GM23338 (cell line): ENCODE measurements around the gene XYLB. TPM values are rescaled to one million over a fixed set of nuclear protein-coding genes. Genes with fewer than 3 reads are reported as not detected.
"Not testable (repeated sequence)": the region's sequence is repeated elsewhere in the genome, so short reads cannot be mapped to it uniquely, and the experiment has no call there.

ENCODE experiments used
- ATAC-seq: fragments of 200-7000 bp; cut with Tn5 transposase; 3 replicates; pipeline ENCODE4 v1.9.1; 2020
- DNase-seq: peaks from one replicate; pipeline ENCODE4 v3.0.0-alpha.2; 2015; ENCODE audit warnings: low spot score
- H2AFZ ChIP-seq: fragments of 200-600 bp; sonication (generic); 2 replicates; pipeline ENCODE4 v1.8.0; 2016; ENCODE audit warnings: antibody characterized with exemption, mild to moderate bottlenecking, moderate library complexity
- H3F3A ChIP-seq: fragments of 200-600 bp; sonication (generic); replicated peaks from 2 replicates; pipeline ENCODE4 v1.8.0; 2017; ENCODE audit warnings: antibody characterized with exemption, mixed run types, low read depth
- H3K27ac ChIP-seq: fragments of 200-600 bp; sonication (generic); 2 replicates; pipeline ENCODE4 v1.6.1; 2016; ENCODE audit warnings: low read depth
- H3K27me3 ChIP-seq: fragments of 200-600 bp; sonication (generic); 2 replicates; pipeline ENCODE4 v1.8.0; 2016; ENCODE audit warnings: mild to moderate bottlenecking, mixed run types, moderate library complexity; ENCODE audit not compliant: insufficient read depth
- H3K36me3 ChIP-seq: fragments of 200-600 bp; sonication (generic); 2 replicates; pipeline ENCODE4 v1.8.0; 2016; ENCODE audit warnings: mild to moderate bottlenecking; ENCODE audit not compliant: insufficient read depth
- H3K4me1 ChIP-seq: fragments of 200-600 bp; sonication (generic); 2 replicates; pipeline ENCODE4 v1.8.0; 2016; ENCODE audit warnings: mild to moderate bottlenecking, moderate library complexity; ENCODE audit not compliant: insufficient read depth
- H3K4me2 ChIP-seq: fragments of 200-600 bp; sonication (generic); 2 replicates; pipeline ENCODE4 v1.7.1; 2017; ENCODE audit warnings: mixed run types
- H3K4me3 ChIP-seq: fragments of 200-600 bp; sonication (generic); 2 replicates; pipeline ENCODE4 v1.6.1; 2016; ENCODE audit warnings: mixed run types
- H3K79me2 ChIP-seq: fragments of 200-600 bp; sonication (generic); replicated peaks from 2 replicates; pipeline ENCODE4 v1.8.0; 2017; ENCODE audit warnings: mild to moderate bottlenecking; ENCODE audit not compliant: insufficient read depth
- H3K9me2 ChIP-seq: fragments of 200-600 bp; sonication (generic); 2 replicates; pipeline ENCODE4 v1.8.0; 2017; ENCODE audit not compliant: insufficient read depth
- H4K20me1 ChIP-seq: fragments of 200-600 bp; sonication (generic); replicated peaks from 2 replicates; pipeline ENCODE4 v1.8.0; 2017; ENCODE audit warnings: mild to moderate bottlenecking; ENCODE audit not compliant: insufficient read depth
- H3K27ac Mint-ChIP-seq: 2 replicates; pipeline ENCODE4 v1.8.0; 2020; ENCODE audit warnings: inconsistent platforms, mild to moderate bottlenecking, moderate library complexity, mixed read lengths
- H3K27me3 Mint-ChIP-seq: 3 replicates; pipeline ENCODE4 v1.8.0; 2022; ENCODE audit warnings: low read depth, mild to moderate bottlenecking, moderate library complexity, mixed read lengths, inconsistent platforms; ENCODE audit not compliant: insufficient read depth, poor library complexity
- H3K36me3 Mint-ChIP-seq: 3 replicates; pipeline ENCODE4 v1.8.0; 2021; ENCODE audit warnings: low read depth, mild to moderate bottlenecking, inconsistent platforms, moderate library complexity, mixed read lengths
- H3K4me1 Mint-ChIP-seq: 3 replicates; pipeline ENCODE4 v1.8.0; 2020; ENCODE audit warnings: mild to moderate bottlenecking, inconsistent platforms, mixed read lengths
- H3K4me3 Mint-ChIP-seq: 3 replicates; pipeline ENCODE4 v1.8.0; 2021; ENCODE audit warnings: moderate library complexity, mild to moderate bottlenecking, inconsistent platforms, mixed read lengths
- H3K9me3 Mint-ChIP-seq: 3 replicates; pipeline ENCODE4 v1.8.0; 2020; ENCODE audit warnings: moderate library complexity, mild to moderate bottlenecking, inconsistent platforms, mixed read lengths
- polyA plus RNA-seq: library from polyadenylated mRNA; unstranded; fragments of >200 nt; fragmentation: Nextera tagmentation; extraction: Ambion mirVana; gene quantifications from 2 replicates; pipeline ENCODE4 v1.2.1, GENCODE V29; 2016
- total RNA-seq: library from RNA; depleted of rRNA; stranded (reverse); fragments of >200 nt; shearing (Covaris generic); gene quantifications from 2 replicates; pipeline ENCODE4 v1.2.3, GENCODE V29; 2014
- TF ChIP-seq, protein P1 (sequence below): fragments of 250-450 bp; sonication (Bioruptor Pico); IDR thresholded peaks from 2 replicates; pipeline ENCODE4 v1.5.0; 2020; ENCODE audit warnings: mild to moderate bottlenecking, moderate library complexity

The XYLB gene
- total and polyA plus RNA-seq, 2 experiments from 2014 or later: 1.6 to 3.3 TPM

- TF ChIP-seq, protein P1, sequence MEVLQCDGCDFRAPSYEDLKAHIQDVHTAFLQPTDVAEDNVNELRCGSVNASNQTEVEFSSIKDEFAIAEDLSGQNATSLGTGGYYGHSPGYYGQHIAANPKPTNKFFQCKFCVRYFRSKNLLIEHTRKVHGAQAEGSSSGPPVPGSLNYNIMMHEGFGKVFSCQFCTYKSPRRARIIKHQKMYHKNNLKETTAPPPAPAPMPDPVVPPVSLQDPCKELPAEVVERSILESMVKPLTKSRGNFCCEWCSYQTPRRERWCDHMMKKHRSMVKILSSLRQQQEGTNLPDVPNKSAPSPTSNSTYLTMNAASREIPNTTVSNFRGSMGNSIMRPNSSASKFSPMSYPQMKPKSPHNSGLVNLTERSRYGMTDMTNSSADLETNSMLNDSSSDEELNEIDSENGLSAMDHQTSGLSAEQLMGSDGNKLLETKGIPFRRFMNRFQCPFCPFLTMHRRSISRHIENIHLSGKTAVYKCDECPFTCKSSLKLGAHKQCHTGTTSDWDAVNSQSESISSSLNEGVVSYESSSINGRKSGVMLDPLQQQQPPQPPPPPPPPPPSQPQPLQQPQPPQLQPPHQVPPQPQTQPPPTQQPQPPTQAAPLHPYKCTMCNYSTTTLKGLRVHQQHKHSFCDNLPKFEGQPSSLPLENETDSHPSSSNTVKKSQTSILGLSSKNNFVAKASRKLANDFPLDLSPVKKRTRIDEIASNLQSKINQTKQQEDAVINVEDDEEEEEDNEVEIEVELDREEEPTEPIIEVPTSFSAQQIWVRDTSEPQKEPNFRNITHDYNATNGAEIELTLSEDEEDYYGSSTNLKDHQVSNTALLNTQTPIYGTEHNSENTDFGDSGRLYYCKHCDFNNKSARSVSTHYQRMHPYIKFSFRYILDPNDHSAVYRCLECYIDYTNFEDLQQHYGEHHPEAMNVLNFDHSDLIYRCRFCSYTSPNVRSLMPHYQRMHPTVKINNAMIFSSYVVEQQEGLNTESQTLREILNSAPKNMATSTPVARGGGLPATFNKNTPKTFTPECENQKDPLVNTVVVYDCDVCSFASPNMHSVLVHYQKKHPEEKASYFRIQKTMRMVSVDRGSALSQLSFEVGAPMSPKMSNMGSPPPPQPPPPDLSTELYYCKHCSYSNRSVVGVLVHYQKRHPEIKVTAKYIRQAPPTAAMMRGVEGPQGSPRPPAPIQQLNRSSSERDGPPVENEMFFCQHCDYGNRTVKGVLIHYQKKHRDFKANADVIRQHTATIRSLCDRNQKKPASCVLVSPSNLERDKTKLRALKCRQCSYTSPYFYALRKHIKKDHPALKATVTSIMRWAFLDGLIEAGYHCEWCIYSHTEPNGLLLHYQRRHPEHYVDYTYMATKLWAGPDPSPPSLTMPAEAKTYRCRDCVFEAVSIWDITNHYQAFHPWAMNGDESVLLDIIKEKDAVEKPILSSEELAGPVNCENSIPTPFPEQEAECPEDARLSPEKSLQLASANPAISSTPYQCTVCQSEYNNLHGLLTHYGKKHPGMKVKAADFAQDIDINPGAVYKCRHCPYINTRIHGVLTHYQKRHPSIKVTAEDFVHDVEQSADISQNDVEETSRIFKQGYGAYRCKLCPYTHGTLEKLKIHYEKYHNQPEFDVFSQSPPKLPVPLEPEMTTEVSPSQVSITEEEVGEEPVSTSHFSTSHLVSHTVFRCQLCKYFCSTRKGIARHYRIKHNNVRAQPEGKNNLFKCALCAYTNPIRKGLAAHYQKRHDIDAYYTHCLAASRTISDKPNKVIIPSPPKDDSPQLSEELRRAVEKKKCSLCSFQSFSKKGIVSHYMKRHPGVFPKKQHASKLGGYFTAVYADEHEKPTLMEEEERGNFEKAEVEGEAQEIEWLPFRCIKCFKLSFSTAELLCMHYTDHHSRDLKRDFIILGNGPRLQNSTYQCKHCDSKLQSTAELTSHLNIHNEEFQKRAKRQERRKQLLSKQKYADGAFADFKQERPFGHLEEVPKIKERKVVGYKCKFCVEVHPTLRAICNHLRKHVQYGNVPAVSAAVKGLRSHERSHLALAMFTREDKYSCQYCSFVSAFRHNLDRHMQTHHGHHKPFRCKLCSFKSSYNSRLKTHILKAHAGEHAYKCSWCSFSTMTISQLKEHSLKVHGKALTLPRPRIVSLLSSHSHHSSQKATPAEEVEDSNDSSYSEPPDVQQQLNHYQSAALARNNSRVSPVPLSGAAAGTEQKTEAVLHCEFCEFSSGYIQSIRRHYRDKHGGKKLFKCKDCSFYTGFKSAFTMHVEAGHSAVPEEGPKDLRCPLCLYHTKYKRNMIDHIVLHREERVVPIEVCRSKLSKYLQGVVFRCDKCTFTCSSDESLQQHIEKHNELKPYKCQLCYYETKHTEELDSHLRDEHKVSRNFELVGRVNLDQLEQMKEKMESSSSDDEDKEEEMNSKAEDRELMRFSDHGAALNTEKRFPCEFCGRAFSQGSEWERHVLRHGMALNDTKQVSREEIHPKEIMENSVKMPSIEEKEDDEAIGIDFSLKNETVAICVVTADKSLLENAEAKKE: no peak
Measured at GRCh38 chr3:38421679-38422336, 75.2 kb downstream of the XYLB start (continued).

DNA sequence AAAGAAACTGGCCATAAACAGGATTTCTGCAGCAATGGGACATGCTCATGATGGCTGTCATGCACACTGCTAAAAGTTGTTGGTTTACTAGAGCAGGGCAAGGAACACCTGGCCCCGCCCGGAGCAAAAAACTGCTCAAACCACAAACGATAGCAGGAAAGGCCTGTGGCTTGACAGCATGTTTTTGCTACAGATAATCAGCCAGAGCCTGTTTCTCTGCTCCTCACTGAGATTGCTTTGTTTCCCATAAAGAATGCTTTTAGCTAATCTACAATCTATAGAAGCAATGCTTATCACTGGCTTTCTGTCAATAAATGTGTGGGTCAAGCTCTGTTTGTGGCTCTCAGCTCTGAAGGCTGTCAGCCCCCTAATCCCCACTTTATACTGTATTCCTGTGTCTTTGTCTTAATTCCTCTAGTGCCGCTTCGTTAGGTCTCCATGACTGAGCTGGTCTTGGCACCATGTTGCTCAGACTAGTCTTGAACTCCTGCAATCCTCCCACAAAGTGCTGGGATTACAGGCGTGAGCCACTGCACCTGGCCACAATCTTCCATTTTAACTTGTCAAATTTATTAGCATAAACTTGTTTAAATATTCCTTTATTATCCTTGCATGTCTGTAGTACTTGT, 80.3 kb downstream of the XYLB start:
- not testable (repeated sequence) for H3F3A ChIP-seq, H3K36me3 ChIP-seq, H3K4me1 ChIP-seq, H3K4me1 Mint-ChIP-seq, H3K9me2 ChIP-seq, H3K4me3 ChIP-seq, H3K27me3 ChIP-seq, H3K4me3 Mint-ChIP-seq, ATAC-seq, H4K20me1 ChIP-seq, H3K27ac Mint-ChIP-seq, H3K4me2 ChIP-seq, DNase-seq, H3K27ac ChIP-seq, H3K79me2 ChIP-seq, H3K27me3 Mint-ChIP-seq, H2AFZ ChIP-seq
- H3K36me3 Mint-ChIP-seq: peaks cover 17% of the 10 kb centered on the region
- H3K9me3 Mint-ChIP-seq: peaks cover 23% of the 10 kb centered on the region

GRCh38 chr3:38432871-38433658, 86.5 kb downstream of the XYLB start:
- H4K20me1 ChIP-seq, H3K27ac ChIP-seq, H3K27ac Mint-ChIP-seq, H3K4me1 ChIP-seq, H3K79me2 ChIP-seq, H3K27me3 Mint-ChIP-seq, H3K4me3 Mint-ChIP-seq, H3K9me2 ChIP-seq, H3F3A ChIP-seq, H3K4me1 Mint-ChIP-seq, H3K27me3 ChIP-seq, H3K4me2 ChIP-seq, H3K4me3 ChIP-seq, H2AFZ ChIP-seq, ATAC-seq: not testable (repeated sequence)
- peak; percentile 28 for DNase-seq
- H3K36me3 ChIP-seq: peaks cover 12% of the 10 kb centered on the region
- Mint-ChIP-seq H3K36me3 (peaks cover 59% of the 10 kb centered on the region), H3K9me3 (peaks cover 82% of the 10 kb centered on the region)

DNA sequence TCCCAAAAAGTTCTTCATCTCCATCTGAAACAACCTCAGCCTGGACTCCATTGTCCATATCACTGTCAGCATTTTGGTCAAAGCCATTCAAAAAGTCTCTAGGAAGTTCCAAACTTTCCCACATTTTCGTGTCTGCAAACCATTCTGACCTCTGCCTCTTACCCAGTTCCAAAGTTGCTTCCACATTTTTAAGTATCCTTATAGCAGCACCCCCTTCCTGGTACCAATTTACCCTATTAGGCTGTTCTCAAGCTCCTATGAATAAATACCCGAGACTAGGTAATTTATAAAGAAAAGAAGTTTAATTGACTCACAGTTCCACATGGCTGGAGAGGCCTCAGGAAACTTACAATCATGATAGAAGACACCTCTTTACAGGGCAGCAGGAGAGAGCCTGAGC, 87.1 kb downstream of the XYLB start:
- not testable (repeated sequence) for H3K27me3 ChIP-seq, H3K27ac ChIP-seq, H3K4me2 ChIP-seq, H2AFZ ChIP-seq, H3K79me2 ChIP-seq, DNase-seq, ATAC-seq, H3K4me3 ChIP-seq, H3K4me1 ChIP-seq, H3K4me1 Mint-ChIP-seq, H3K27ac Mint-ChIP-seq, H3F3A ChIP-seq, H3K4me3 Mint-ChIP-seq, H3K27me3 Mint-ChIP-seq, H3K9me2 ChIP-seq, H4K20me1 ChIP-seq
- H3K36me3 ChIP-seq: peaks cover 12% of the 10 kb centered on the region
- Mint-ChIP-seq H3K9me3 (peaks cover 88% of the 10 kb centered on the region), H3K36me3 (peaks cover 59% of the 10 kb centered on the region)
